WTC11 (cell line): ENCODE measurements around the gene VSIG10L2. TPM values are rescaled to one million over a fixed set of nuclear protein-coding genes. Genes with fewer than 3 reads are reported as not detected.

Source experiments
- ATAC-seq: fragments of 200-7000 bp; cut with Tn5 transposase; 2 replicates; pipeline ENCODE4 v1.10.0; 2021; ENCODE audit warnings: mild to moderate bottlenecking, moderate library complexity
- CTCF ChIA-PET: fragments of 300-600 bp; sonication (Branson Sonifier 250); formaldehyde crosslinking; loops from one replicate; lab custom pipeline; 2021; ENCODE audit warnings: antibody characterized with exemption; lab: Charles Lee
- POLR2A ChIA-PET: fragments of 350-600 bp; sonication (Branson Sonifier 250); formaldehyde crosslinking; loops from one replicate; lab custom pipeline; 2021; ENCODE audit warnings: antibody characterized with exemption; lab: Charles Lee
- DNase-seq: peaks from one replicate; pipeline ENCODE4 v3.0.0; 2021; ENCODE audit warnings: low spot score
- H3K27ac Mint-ChIP-seq: 2 replicates; pipeline ENCODE4 v1.8.0; 2021; ENCODE audit warnings: mixed read lengths
- H3K27me3 Mint-ChIP-seq: 2 replicates; pipeline ENCODE4 v1.8.0; 2021; ENCODE audit warnings: low read depth, mild to moderate bottlenecking, moderate library complexity, mixed read lengths
- H3K36me3 Mint-ChIP-seq: 2 replicates; pipeline ENCODE4 v1.8.0; 2021; ENCODE audit warnings: mixed read lengths
- H3K4me1 Mint-ChIP-seq: 2 replicates; pipeline ENCODE4 v1.8.0; 2022; ENCODE audit warnings: mixed read lengths
- H3K4me3 Mint-ChIP-seq: 2 replicates; pipeline ENCODE4 v1.8.0; 2021; ENCODE audit warnings: mild to moderate bottlenecking, moderate library complexity, mixed read lengths
- H3K9me3 Mint-ChIP-seq: 2 replicates; pipeline ENCODE4 v1.8.0; 2021; ENCODE audit warnings: mixed read lengths
- CREM ChIP-seq: sonication (generic); formaldehyde crosslinking; IDR thresholded peaks from 2 replicates; pipeline ENCODE4 v1.8.1; 2022; ENCODE audit warnings: mild to moderate bottlenecking, missing genetic modification reagents, moderate library complexity
- ESRRA ChIP-seq: sonication (generic); formaldehyde crosslinking; IDR thresholded peaks from 2 replicates; pipeline ENCODE4 v1.8.1; 2022; ENCODE audit warnings: mild to moderate bottlenecking, missing genetic modification reagents, borderline replicate concordance
- FOXP1 ChIP-seq: sonication (generic); formaldehyde crosslinking; IDR thresholded peaks from 2 replicates; pipeline ENCODE4 v1.8.0; 2022; ENCODE audit warnings: missing genetic modification reagents, mild to moderate bottlenecking, moderate library complexity, borderline replicate concordance
- GTF2I ChIP-seq: fragments of 250-450 bp; sonication (Bioruptor Pico); conservative IDR thresholded peaks from 2 replicates; pipeline ENCODE4 v1.4.0; 2021; ENCODE audit warnings: mild to moderate bottlenecking
- HMGA2 ChIP-seq: fragments of 250-450 bp; sonication (Bioruptor Pico); IDR thresholded peaks from 2 replicates; pipeline ENCODE4 v1.4.0; 2021; ENCODE audit warnings: mild to moderate bottlenecking, moderate library complexity
- KAT7 ChIP-seq: sonication (generic); formaldehyde crosslinking; IDR thresholded peaks from 2 replicates; pipeline ENCODE4 v1.8.1; 2023; ENCODE audit warnings: missing genetic modification reagents, mild to moderate bottlenecking, borderline replicate concordance
- NFATC4 ChIP-seq: fragments of 250-450 bp; sonication (Bioruptor Pico); IDR thresholded peaks from 2 replicates; pipeline ENCODE4 v1.9.0; 2021; ENCODE audit warnings: mild to moderate bottlenecking
- NFYB ChIP-seq: sonication (generic); formaldehyde crosslinking; conservative IDR thresholded peaks from 2 replicates; pipeline ENCODE4 v1.8.0; 2022; ENCODE audit warnings: low read depth, missing genetic modification reagents
- NR2C2 ChIP-seq: sonication (generic); formaldehyde crosslinking; IDR thresholded peaks from 2 replicates; pipeline ENCODE4 v1.8.0; 2022; ENCODE audit warnings: mild to moderate bottlenecking, missing genetic modification reagents
- PRRX2 ChIP-seq: fragments of 250-450 bp; sonication (Bioruptor Pico); IDR thresholded peaks from 2 replicates; pipeline ENCODE4 v1.8.0; 2021; ENCODE audit warnings: mild to moderate bottlenecking
- TEAD4 ChIP-seq: sonication (generic); formaldehyde crosslinking; IDR thresholded peaks from 2 replicates; pipeline ENCODE4 v1.8.0; 2022; ENCODE audit warnings: mild to moderate bottlenecking, missing genetic modification reagents
- ZBTB21 ChIP-seq: sonication (generic); formaldehyde crosslinking; IDR thresholded peaks from 2 replicates; pipeline ENCODE4 v1.8.1; 2023; ENCODE audit warnings: mild to moderate bottlenecking, missing genetic modification reagents, borderline replicate concordance
- ZNF138 ChIP-seq: sonication (generic); formaldehyde crosslinking; conservative IDR thresholded peaks from 2 replicates; pipeline ENCODE4 v1.8.1; 2022; ENCODE audit warnings: mild to moderate bottlenecking, moderate library complexity, missing genetic modification reagents
- ZNF396 ChIP-seq: fragments of 250-450 bp; sonication (Bioruptor Pico); IDR thresholded peaks from 2 replicates; pipeline ENCODE4 v1.8.0; 2021; ENCODE audit warnings: mild to moderate bottlenecking, moderate library complexity, borderline replicate concordance
- total RNA-seq: library from RNA; stranded (reverse); gene quantifications from 3 replicates; pipeline ENCODE4 v1.2.3, GENCODE V29; 2021
- TF ChIP-seq, protein P1 (sequence below): sonication (generic); formaldehyde crosslinking; IDR thresholded peaks from 2 replicates; pipeline ENCODE4 v1.8.1; 2023; ENCODE audit warnings: mild to moderate bottlenecking, missing genetic modification reagents
- TF ChIP-seq, protein P2 (sequence below): sonication (generic); formaldehyde crosslinking; IDR thresholded peaks from 2 replicates; pipeline ENCODE4 v1.8.1; 2022; ENCODE audit warnings: missing genetic modification reagents, borderline replicate concordance
- TF ChIP-seq, protein P3 (sequence below): sonication (generic); formaldehyde crosslinking; IDR thresholded peaks from 2 replicates; pipeline ENCODE4 v1.8.1; 2022; ENCODE audit warnings: mild to moderate bottlenecking, missing genetic modification reagents, moderate library complexity, borderline replicate concordance
- TF ChIP-seq, protein P4 (sequence below): fragments of 250-450 bp; sonication (Bioruptor Pico); conservative IDR thresholded peaks from 2 replicates; pipeline ENCODE4 v1.9.0; 2021; ENCODE audit warnings: mild to moderate bottlenecking
- TF ChIP-seq, protein P5 (sequence below): sonication (generic); formaldehyde crosslinking; IDR thresholded peaks from 2 replicates; pipeline ENCODE4 v1.8.1; 2022; ENCODE audit warnings: mild to moderate bottlenecking, moderate library complexity, missing genetic modification reagents
- TF ChIP-seq, protein P6 (sequence below): sonication (generic); formaldehyde crosslinking; IDR thresholded peaks from 2 replicates; pipeline ENCODE4 v1.8.1; 2023; ENCODE audit warnings: mild to moderate bottlenecking, missing genetic modification reagents
- TF ChIP-seq, protein P7 (sequence below): sonication (generic); formaldehyde crosslinking; IDR thresholded peaks from 2 replicates; pipeline ENCODE4 v1.8.1; 2023; ENCODE audit warnings: mild to moderate bottlenecking, moderate library complexity, missing genetic modification reagents

Gene VSIG10L2
- total RNA-seq, 1 experiment from 2014 or later, result not detected

DNA sequence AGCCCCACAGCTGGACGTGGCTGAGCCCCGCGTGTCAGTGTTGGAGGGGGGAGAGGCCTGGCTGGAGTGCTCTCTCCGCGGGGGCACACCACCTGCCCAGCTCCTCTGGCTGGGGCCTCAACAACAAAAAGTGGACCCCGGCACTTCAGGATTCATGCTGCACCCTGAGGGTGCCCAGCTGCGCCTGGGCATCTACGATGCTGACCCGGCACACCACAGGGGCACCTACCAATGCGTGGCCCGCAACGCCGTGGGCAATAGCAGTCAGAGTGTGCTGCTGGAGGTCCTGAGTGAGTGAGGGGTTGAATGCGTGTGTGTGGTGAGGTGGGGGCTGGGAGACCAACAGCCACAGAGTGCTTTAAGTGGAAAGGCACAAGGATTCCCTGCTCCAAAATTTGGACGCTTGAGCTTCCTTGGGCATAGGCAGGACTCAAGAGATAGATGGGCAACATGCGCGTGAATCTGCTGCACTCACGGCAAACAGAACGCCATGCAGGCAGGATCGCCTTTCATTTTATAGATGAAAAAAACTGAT, 7.6 kb downstream of the VSIG10L2 start:
- H3K27me3 Mint-ChIP-seq, result no peaks in the 10 kb centered on the region
- H3K4me3 Mint-ChIP-seq, result no peak overlapping the region
- no peaks in the 10 kb centered on the region for H3K9me3 Mint-ChIP-seq
- no peak overlapping the region for H3K27ac Mint-ChIP-seq
- ChIA-PET POLR2A (no interaction called here), CTCF (no interaction called here)
- TF ChIP-seq, protein P1, sequence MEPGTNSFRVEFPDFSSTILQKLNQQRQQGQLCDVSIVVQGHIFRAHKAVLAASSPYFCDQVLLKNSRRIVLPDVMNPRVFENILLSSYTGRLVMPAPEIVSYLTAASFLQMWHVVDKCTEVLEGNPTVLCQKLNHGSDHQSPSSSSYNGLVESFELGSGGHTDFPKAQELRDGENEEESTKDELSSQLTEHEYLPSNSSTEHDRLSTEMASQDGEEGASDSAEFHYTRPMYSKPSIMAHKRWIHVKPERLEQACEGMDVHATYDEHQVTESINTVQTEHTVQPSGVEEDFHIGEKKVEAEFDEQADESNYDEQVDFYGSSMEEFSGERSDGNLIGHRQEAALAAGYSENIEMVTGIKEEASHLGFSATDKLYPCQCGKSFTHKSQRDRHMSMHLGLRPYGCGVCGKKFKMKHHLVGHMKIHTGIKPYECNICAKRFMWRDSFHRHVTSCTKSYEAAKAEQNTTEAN (CRISPR knock-in tag), result no peak
- TF ChIP-seq GTF2I (CRISPR knock-in tag) (no peak), NFYB (CRISPR knock-in tag) (no peak), HMGA2 (CRISPR knock-in tag) (no peak), NR2C2 (CRISPR knock-in tag) (no peak), PRRX2 (CRISPR knock-in tag) (no peak), NFATC4 (no peak), TEAD4 (no peak), KAT7 (CRISPR knock-in tag) (no peak), ZNF396 (CRISPR knock-in tag) (no peak), FOXP1 (CRISPR knock-in tag) (no peak), ESRRA (no peak), CREM (CRISPR knock-in tag) (no peak)
- TF ChIP-seq, protein P2, sequence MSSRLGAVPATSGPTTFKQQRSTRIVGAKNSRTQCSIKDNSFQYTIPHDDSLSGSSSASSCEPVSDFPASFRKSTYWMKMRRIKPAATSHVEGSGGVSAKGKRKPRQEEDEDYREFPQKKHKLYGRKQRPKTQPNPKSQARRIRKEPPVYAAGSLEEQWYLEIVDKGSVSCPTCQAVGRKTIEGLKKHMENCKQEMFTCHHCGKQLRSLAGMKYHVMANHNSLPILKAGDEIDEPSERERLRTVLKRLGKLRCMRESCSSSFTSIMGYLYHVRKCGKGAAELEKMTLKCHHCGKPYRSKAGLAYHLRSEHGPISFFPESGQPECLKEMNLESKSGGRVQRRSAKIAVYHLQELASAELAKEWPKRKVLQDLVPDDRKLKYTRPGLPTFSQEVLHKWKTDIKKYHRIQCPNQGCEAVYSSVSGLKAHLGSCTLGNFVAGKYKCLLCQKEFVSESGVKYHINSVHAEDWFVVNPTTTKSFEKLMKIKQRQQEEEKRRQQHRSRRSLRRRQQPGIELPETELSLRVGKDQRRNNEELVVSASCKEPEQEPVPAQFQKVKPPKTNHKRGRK (CRISPR knock-in tag), result no peak
- TF ChIP-seq, protein P3, sequence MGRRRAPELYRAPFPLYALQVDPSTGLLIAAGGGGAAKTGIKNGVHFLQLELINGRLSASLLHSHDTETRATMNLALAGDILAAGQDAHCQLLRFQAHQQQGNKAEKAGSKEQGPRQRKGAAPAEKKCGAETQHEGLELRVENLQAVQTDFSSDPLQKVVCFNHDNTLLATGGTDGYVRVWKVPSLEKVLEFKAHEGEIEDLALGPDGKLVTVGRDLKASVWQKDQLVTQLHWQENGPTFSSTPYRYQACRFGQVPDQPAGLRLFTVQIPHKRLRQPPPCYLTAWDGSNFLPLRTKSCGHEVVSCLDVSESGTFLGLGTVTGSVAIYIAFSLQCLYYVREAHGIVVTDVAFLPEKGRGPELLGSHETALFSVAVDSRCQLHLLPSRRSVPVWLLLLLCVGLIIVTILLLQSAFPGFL (CRISPR knock-in tag), result no peak
- TF ChIP-seq, protein P4, sequence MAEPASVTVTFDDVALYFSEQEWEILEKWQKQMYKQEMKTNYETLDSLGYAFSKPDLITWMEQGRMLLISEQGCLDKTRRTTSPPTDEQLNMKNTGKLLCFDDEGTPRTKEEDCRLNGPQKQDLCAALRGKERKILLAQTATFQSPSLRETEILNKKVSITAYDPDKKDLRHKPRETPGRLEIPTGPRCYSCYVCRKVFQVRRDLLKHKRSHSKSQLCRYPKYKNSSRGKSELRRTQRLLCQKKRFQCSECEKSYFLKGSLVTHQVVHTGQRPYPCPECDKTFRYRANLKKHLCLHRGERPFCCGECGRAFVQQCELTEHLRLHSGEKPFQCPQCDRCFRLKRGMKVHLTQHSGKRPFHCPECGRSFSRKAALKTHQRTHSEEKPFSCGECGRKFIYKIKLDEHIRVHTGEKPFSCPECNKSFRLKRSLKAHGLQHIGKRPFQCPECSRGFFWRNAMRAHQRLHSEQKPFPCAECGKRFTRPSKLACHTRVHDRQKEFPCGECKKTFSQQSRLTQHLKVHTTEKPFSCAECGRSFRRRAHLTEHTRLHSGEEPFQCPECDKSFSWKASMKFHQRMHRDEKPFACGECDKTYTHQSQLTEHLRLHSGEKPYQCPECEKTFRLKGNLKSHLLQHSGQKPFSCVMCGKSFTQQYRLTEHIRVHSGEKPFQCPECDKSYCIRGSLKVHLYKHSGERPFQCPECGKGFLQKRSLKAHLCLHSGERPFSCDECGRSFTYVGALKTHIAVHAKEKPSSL (CRISPR knock-in tag), result no peak
- TF ChIP-seq, protein P5, sequence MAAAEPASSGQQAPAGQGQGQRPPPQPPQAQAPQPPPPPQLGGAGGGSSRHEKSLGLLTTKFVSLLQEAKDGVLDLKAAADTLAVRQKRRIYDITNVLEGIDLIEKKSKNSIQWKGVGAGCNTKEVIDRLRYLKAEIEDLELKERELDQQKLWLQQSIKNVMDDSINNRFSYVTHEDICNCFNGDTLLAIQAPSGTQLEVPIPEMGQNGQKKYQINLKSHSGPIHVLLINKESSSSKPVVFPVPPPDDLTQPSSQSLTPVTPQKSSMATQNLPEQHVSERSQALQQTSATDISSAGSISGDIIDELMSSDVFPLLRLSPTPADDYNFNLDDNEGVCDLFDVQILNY (CRISPR knock-in tag), result no peak
- ATAC-seq (no peak), DNase-seq (no peak)
- peaks cover 8% of the 10 kb centered on the region; the same call in 1 of the 2 replicates for H3K4me1 Mint-ChIP-seq
- H3K36me3 Mint-ChIP-seq, result no peaks in the 10 kb centered on the region

DNA sequence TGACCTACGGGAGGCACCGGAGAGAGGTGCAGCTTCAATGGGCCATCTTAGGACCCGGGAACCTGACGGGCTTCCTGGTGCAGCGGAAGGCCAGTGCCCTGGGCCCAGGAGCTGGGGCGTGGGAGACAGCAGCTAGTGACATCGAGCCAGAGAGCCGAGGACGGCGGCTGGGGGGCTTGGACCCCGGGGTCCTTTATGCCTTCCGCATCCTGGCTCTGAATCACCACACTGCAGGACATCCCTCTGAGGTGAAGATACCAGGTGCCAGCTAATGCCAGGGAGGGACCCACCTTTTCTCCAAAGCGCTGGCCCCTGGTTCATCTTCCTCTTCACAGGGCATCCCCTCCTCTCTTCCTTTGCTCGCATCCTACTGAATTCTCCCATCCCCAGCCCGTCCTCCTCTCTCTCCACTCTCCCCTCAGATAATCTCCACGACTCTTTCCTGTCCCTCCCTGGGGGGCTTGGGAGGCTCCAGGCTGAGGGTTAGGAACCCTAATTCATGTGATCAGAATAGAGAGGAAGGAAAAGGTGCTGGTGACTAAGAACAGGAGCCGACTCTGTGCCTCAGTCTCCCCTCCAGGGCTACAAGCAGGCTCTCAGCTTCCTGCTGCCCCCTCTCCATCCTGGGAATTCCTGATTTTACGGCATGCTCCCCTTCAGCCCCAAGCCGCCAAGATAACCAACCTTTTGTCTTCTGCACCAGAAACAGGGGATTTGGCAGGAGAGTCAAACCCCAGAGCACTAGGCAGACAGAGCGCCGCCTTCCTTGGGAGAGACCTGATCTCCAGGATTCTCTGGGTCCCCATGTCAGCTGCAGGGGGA, 8.5 kb downstream of the VSIG10L2 start:
- H3K36me3 Mint-ChIP-seq, result no peaks in the 10 kb centered on the region
- H3K27ac Mint-ChIP-seq, result no peak overlapping the region; the same call in 1 of the 2 replicates
- no peak for ATAC-seq
- no peaks in the 10 kb centered on the region for H3K9me3 Mint-ChIP-seq
- no peaks in the 10 kb centered on the region for H3K27me3 Mint-ChIP-seq
- H3K4me3 Mint-ChIP-seq, result no peak overlapping the region
- ChIA-PET CTCF (no interaction called here), POLR2A (no interaction called here)
- no peak for DNase-seq
- H3K4me1 Mint-ChIP-seq, result peaks cover 8% of the 10 kb centered on the region; the same call in 1 of the 2 replicates
- TF ChIP-seq, protein P4 (CRISPR knock-in tag), result no peak
- TF ChIP-seq ZBTB21 (CRISPR knock-in tag), result no peak
- TF ChIP-seq, protein P6, sequence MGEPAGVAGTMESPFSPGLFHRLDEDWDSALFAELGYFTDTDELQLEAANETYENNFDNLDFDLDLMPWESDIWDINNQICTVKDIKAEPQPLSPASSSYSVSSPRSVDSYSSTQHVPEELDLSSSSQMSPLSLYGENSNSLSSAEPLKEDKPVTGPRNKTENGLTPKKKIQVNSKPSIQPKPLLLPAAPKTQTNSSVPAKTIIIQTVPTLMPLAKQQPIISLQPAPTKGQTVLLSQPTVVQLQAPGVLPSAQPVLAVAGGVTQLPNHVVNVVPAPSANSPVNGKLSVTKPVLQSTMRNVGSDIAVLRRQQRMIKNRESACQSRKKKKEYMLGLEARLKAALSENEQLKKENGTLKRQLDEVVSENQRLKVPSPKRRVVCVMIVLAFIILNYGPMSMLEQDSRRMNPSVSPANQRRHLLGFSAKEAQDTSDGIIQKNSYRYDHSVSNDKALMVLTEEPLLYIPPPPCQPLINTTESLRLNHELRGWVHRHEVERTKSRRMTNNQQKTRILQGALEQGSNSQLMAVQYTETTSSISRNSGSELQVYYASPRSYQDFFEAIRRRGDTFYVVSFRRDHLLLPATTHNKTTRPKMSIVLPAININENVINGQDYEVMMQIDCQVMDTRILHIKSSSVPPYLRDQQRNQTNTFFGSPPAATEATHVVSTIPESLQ (CRISPR knock-in tag), result no peak
- TF ChIP-seq, protein P7, sequence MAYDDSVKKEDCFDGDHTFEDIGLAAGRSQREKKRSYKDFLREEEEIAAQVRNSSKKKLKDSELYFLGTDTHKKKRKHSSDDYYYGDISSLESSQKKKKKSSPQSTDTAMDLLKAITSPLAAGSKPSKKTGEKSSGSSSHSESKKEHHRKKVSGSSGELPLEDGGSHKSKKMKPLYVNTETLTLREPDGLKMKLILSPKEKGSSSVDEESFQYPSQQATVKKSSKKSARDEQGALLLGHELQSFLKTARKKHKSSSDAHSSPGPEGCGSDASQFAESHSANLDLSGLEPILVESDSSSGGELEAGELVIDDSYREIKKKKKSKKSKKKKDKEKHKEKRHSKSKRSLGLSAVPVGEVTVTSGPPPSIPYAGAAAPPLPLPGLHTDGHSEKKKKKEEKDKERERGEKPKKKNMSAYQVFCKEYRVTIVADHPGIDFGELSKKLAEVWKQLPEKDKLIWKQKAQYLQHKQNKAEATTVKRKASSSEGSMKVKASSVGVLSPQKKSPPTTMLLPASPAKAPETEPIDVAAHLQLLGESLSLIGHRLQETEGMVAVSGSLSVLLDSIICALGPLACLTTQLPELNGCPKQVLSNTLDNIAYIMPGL (CRISPR knock-in tag), result no peak
- TF ChIP-seq ZNF138 (CRISPR knock-in tag), result no peak
